Sigmoid colon (tissue), 7 donors: ENCODE data around the gene ISCU. TPM values are rescaled to one million over a fixed set of nuclear protein-coding genes. Genes with fewer than 3 reads are reported as not detected.
A peak's percentile ranks its signal among the peaks of the same experiment; 100 is the strongest.
"Not testable (repeated sequence)": the region's sequence is repeated elsewhere in the genome, so short reads cannot be mapped to it uniquely, and the experiment has no call there.

Experiments
- DNase-seq: peaks from one replicate; pipeline ENCODE4 v3.0.0-alpha.2; 2019
- H3K27ac ChIP-seq, 4 donors: fragments of 200-600 bp; sonication (generic); one replicate each; pipeline ENCODE4 v1.5.1; 2016 to 2019; ENCODE audit warnings: mild to moderate bottlenecking in 1 of 4
- H3K27me3 ChIP-seq, 3 donors: fragments of 200-600 bp; sonication (generic); one replicate each; pipeline ENCODE4 v1.5.1; 2019; ENCODE audit warnings: mild to moderate bottlenecking in 1 of 3
- H3K36me3 ChIP-seq, 4 donors: fragments of 200-600 bp; sonication (generic); one replicate each; pipeline ENCODE4 v1.5.1; 2016 to 2019
- H3K4me1 ChIP-seq, 4 donors: fragments of 200-600 bp; sonication (generic); one replicate each; pipeline ENCODE4 v1.5.1; 2017 to 2019
- H3K4me3 ChIP-seq, 4 donors: fragments of 200-600 bp; sonication (generic); one replicate each; pipeline ENCODE4 v1.5.1; 2017 to 2019; ENCODE audit warnings: mild to moderate bottlenecking in 2 of 4, moderate library complexity in 1 of 4
- H3K9me3 ChIP-seq, 4 donors: fragments of 200-600 bp in 3 of 4; sonication (generic) in 3 of 4; one replicate each; pipeline versions ENCODE4 v1.5.1 to v1.6.1; 2013 to 2019
- EP300 ChIP-seq, 4 donors: sonication (generic); formaldehyde crosslinking; IDR thresholded peaks; one replicate each; pipeline ENCODE4 v1.6.1; 2017; ENCODE audit warnings: antibody characterized with exemption in 4 of 4
- POLR2A ChIP-seq, 2 donors: fragments of 450-650 bp; IDR thresholded peaks; one replicate each; pipeline ENCODE4 v1.6.1; 2016; ENCODE audit warnings: antibody characterized with exemption in 2 of 2, mild to moderate bottlenecking in 2 of 2, moderate library complexity in 2 of 2
- POLR2AphosphoS5 ChIP-seq, 4 donors: sonication (generic); formaldehyde crosslinking; IDR thresholded peaks; one replicate each; pipeline ENCODE4 v1.6.1; 2017; ENCODE audit warnings: antibody characterized with exemption in 4 of 4
- WGBS, 2 donors: extraction: QIAGEN DNeasy Blood & Tissue Kit; methylation state at CpG; one replicate each; pipeline ENCODE4 v1.1.7; 2013; 5-methylcytosine and 5-hydroxymethylcytosine counted together
- intact Hi-C: fragments of 100-400 bp; cut with DNase I; formaldehyde crosslinking; loops from one replicate; pipeline ENCODE4 v1.15.1; 2023
- polyA plus RNA-seq, 3 donors: library from polyadenylated mRNA; stranded (reverse); fragments of 200-250 nt; gene quantifications; one replicate each; pipeline ENCODE4 v1.2.3, GENCODE V29; 2013
- total RNA-seq, 4 donors: library from RNA; depleted of rRNA; stranded (reverse); fragments of >200 nt; gene quantifications; one replicate each; pipeline ENCODE4 v1.1.0, GENCODE V29; 2016
- TF ChIP-seq, protein P1 (sequence below), 4 experiments: fragments of 450-650 bp in 3 of 4; fragments of 200-600 bp in 1 of 4; IDR thresholded peaks; one replicate each; pipeline ENCODE4 v1.5.1; 2016 to 2019; ENCODE audit warnings: antibody characterized with exemption in 4 of 4, mild to moderate bottlenecking in 3 of 4, moderate library complexity in 2 of 4
- donor health status: healthy with polysubstance abuse.
- donor health status: Bipolar disorder and iron deficiency.
- donor health status: healthy.

ISCU gene
- total and polyA plus RNA-seq, 7 donors = 117 to 294 (median 237) TPM

DNA sequence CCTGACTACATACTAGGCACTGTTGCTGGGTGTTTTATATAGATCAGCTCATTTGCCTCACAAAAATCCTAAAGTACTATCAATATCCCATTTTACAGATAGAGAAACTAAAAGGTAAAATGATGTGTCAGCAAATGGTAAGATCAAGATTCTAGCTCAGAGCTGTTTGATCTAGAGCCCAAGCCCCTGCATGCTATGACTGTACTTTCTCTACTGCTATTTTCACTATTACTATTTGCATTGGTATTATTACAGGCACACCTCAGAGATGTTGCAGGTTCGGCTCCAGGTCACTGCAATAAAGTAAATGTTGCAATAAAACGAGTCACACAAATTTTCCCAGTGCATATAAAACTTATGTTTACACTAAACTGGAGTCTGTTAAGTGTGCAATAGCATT lies 10.9 kb downstream of the ISCU start:
- Histone ChIP-seq H3K36me3 (peaks cover 0 to 20% (median 15%) of the 10 kb centered on the region in 4 donors), H3K4me1 (peaks cover 0 to 8% (median 4%) of the 10 kb centered on the region in 4 donors), H3K27ac (no peak overlapping the region), H3K27me3 (no peaks in the 10 kb centered on the region), H3K4me3 (no peak overlapping the region), H3K9me3 (no peaks in the 10 kb centered on the region)
- no peak for TF ChIP-seq POLR2AphosphoS5 (IDR thresholded peaks at IDR 0.05)
- TF ChIP-seq, protein P1, sequence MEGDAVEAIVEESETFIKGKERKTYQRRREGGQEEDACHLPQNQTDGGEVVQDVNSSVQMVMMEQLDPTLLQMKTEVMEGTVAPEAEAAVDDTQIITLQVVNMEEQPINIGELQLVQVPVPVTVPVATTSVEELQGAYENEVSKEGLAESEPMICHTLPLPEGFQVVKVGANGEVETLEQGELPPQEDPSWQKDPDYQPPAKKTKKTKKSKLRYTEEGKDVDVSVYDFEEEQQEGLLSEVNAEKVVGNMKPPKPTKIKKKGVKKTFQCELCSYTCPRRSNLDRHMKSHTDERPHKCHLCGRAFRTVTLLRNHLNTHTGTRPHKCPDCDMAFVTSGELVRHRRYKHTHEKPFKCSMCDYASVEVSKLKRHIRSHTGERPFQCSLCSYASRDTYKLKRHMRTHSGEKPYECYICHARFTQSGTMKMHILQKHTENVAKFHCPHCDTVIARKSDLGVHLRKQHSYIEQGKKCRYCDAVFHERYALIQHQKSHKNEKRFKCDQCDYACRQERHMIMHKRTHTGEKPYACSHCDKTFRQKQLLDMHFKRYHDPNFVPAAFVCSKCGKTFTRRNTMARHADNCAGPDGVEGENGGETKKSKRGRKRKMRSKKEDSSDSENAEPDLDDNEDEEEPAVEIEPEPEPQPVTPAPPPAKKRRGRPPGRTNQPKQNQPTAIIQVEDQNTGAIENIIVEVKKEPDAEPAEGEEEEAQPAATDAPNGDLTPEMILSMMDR (IDR thresholded peaks at IDR 0.05) = no peak
- no peak for TF ChIP-seq POLR2A (IDR thresholded peaks at IDR 0.05)
- TF ChIP-seq EP300 (IDR thresholded peaks at IDR 0.05) = no peak
- WGBS, 2 donors = 7 to 37% methylated on average over 2 of the region's 2 CpGs
- no peak for DNase-seq
- intact Hi-C loops = no loop called here

DNA sequence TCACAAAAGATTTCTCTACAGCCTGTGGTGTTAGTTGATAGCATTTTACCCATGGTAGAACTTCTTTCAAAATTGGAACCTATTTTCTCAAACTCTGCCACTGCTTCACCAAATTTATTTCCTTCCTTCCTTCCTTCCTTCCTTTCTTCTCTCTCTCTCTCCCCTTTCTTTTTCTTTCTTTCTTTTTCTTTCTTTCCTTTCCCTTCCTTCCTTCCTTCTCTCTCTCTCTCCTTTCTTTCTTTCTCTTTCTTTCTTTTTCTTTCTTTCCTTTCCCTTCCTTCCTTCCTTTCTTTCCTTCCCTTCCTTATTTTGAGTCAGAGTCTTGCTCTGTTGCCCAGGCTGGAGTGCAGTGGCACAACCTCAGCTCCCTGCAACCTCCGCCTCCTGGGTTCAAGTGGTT lies 11.9 kb downstream of the ISCU start:
- H3K27ac ChIP-seq, DNase-seq, H3K4me3 ChIP-seq, intact Hi-C loops, H3K9me3 ChIP-seq, H3K4me1 ChIP-seq, H3K27me3 ChIP-seq: not testable (repeated sequence)
- H3K36me3 ChIP-seq = peaks cover 0 to 10% (median 7%) of the 10 kb centered on the region in 4 donors
- 97% methylated on average over 1 of the region's 1 CpG for WGBS, 2 donors

DNA sequence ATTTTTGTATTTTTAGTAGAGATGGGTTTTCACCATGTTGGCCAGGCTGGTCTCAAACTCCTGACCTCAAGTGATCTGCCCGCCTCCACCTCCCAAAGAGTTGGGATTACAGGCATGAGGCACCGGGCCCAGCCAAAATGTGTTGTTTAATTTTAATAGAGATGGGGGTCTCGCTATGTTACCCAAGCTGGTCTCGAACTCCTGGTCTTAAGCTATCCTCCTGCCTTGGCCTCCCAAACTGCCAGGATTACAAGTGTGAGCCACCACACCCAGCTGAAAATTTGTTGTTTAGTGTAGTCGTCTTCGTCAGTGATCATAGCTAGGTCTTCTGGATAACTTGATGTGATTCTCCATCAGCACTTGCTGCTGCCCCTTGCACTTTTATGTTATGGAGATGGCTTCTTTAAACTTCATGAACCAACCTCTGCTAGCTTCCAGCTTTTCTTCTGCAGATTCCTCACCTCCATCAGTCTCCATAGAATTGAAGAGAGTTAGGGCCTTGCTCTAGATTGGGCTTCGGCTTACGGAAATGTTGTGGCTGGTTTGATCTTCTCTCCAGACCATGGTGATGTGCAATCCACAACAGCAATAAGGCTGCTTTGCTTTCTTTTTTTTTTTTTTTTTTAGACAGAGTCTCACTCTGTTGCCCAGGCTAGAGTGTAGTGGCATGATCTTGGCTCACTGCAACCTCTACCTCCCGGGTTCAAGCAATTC lies 13.0 kb downstream of the ISCU start:
- intact Hi-C loops = no loop called here
- no peaks in the 10 kb centered on the region for H3K27me3 ChIP-seq
- H3K36me3 ChIP-seq = no peaks in the 10 kb centered on the region
- no peak overlapping the region for H3K4me3 ChIP-seq
- no peak overlapping the region for H3K27ac ChIP-seq
- peaks cover 0 to 8% (median 4%) of the 10 kb centered on the region in 4 donors for H3K4me1 ChIP-seq
- no peaks in the 10 kb centered on the region for H3K9me3 ChIP-seq
- DNase-seq = peak; percentile 14
- TF ChIP-seq POLR2A (IDR thresholded peaks at IDR 0.05) = no peak
- no peak for TF ChIP-seq POLR2AphosphoS5 (IDR thresholded peaks at IDR 0.05)
- TF ChIP-seq, protein P1 (IDR thresholded peaks at IDR 0.05) = no peak
- TF ChIP-seq EP300 (IDR thresholded peaks at IDR 0.05) = no peak
- WGBS, 2 donors = 88 to 89% methylated on average over 9 of the region's 9 CpGs

DNA sequence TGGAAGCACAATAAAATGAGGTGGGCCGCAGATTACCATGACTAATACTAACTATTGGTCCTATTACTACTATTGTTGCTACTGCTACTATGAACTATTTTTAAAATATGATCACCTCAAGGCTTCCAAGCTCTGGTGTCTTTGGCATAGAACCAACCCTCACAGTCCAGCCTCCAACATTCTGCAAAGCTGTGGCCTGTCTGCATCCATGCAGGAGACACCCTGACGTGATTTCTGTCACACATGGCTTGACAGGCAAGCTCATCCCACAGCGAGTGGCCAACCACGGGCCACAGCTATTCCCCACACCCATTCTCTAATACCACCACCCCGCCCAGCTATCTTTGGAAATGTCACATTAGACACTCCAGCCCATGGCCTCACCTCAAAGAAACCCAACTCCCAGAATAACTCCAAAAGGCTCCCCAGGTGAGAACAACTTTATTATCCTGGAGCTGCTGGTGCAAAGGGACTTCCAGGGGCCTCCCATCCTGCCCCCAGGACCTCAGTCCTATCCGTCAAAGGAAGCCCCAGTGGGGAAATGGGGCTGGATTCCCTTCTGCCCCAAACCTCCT lies 14.4 kb downstream of the ISCU start:
- intact Hi-C loops = no loop called here
- no peaks in the 10 kb centered on the region for H3K36me3 ChIP-seq
- H3K4me1 ChIP-seq = peaks cover 0 to 2% (median under 1%) of the 10 kb centered on the region in 4 donors
- no peak overlapping the region for H3K4me3 ChIP-seq
- TF ChIP-seq POLR2AphosphoS5 (IDR thresholded peaks at IDR 0.05) (no peak), EP300 (IDR thresholded peaks at IDR 0.05) (no peak), POLR2A (IDR thresholded peaks at IDR 0.05) (no peak)
- TF ChIP-seq, protein P1 (IDR thresholded peaks at IDR 0.05) = no peak
- H3K27ac ChIP-seq = no peak overlapping the region
- DNase-seq = no peak
- no peaks in the 10 kb centered on the region for H3K27me3 ChIP-seq
- WGBS, 2 donors = 57 to 64% methylated on average over 6 of the region's 6 CpGs
- no peaks in the 10 kb centered on the region for H3K9me3 ChIP-seq

DNA sequence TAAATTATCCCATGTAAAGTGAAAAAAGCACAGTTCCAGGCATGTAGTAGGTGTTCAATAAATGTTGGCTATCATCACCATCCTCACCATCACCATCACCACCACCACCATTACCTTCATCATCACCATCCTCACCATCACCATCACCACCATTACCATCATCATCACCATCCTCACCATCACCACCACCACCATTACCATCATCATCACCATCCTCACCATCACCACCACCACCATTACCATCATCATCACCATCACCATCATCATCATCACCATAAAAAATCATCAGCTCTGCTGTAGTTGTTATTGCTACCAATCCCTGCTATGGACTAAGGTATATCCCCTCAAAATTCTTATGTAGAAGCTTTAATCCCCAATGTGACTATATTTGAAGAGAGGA lies 15.1 kb downstream of the ISCU start:
- no peaks in the 10 kb centered on the region for H3K36me3 ChIP-seq
- TF ChIP-seq POLR2AphosphoS5 (IDR thresholded peaks at IDR 0.05) = no peak
- intact Hi-C loops = no loop called here
- H3K27me3 ChIP-seq = no peaks in the 10 kb centered on the region
- no peak overlapping the region for H3K27ac ChIP-seq
- H3K4me3 ChIP-seq = no peak overlapping the region
- no peak for DNase-seq
- H3K4me1 ChIP-seq = peaks cover 0 to 2% (median 0%) of the 10 kb centered on the region in 4 donors
- no peaks in the 10 kb centered on the region for H3K9me3 ChIP-seq
